Measurements from ENCODE around the gene SPATS2. TPM values are rescaled to one million over a fixed set of nuclear protein-coding genes. Genes with fewer than 3 reads are reported as not detected.

The SPATS2 gene
- total RNA-seq, 1 experiment from 2014 or later: 74.2 TPM

GRCh38 chr12:49417558-49417957 is 50.3 kb downstream of the SPATS2 start:
- no peak overlapping the region for H3K9ac ChIP-seq (ENCODE audit: low read length)
- H3K36me3 ChIP-seq (ENCODE audit: control insufficient read depth in 1 of 2, insufficient read depth in 2 of 2, low read length in 2 of 2): no peaks in the 10 kb centered on the region
- no peak for DNase-seq (ENCODE audit: low read depth, low spot score)
- ChIA-PET POLR2A (no interaction called here), RAD21 (ENCODE audit: low non-redundant PET in 1 of 2, low total read pairs in 2 of 2, uncharacterized antibody in 2 of 2, unreplicated experiment in 2 of 2) (interaction anchor here in 1 of 2 experiments (1.0 kb wide), 1 partner anchor 59 kb away, joined by 3 read pairs; no protein-coding TSS in a partner anchor), CTCF (no interaction called here)
- no peak overlapping the region for H3K4me2 ChIP-seq (ENCODE audit: low read length)
- no peak overlapping the region for H2AFZ ChIP-seq (ENCODE audit: low read depth, low read length, poor library complexity, severe bottlenecking)
- H3K9me3 ChIP-seq (ENCODE audit: control insufficient read depth in 1 of 2, insufficient read depth in 1 of 2, low read depth in 1 of 2, low read length in 2 of 2): no peaks in the 10 kb centered on the region
- TF ChIP-seq MAX (IDR thresholded peaks at IDR 0.05): no peak
- no peaks in the 10 kb centered on the region for H4K20me1 ChIP-seq (ENCODE audit: insufficient read depth)
- no TSS peak for BruUV-seq (replicated peaks)
- peaks cover 79% of the 10 kb centered on the region for H3K79me2 ChIP-seq (ENCODE audit: insufficient read depth, low read length)
- ATAC-seq: no peak
- no peak overlapping the region for H3K27ac ChIP-seq (ENCODE audit: low read depth, low read length)
- H3K9me2 ChIP-seq (ENCODE audit: insufficient read depth): no peaks in the 10 kb centered on the region
- H3K4me1 ChIP-seq (ENCODE audit: control insufficient read depth in 1 of 2, insufficient read depth in 2 of 2, low read length in 2 of 2): peaks cover 34% of the 10 kb centered on the region in 2 experiments
- intact Hi-C loops (cut with micrococcal nuclease): no loop called here
- H3K4me3 ChIP-seq (replicated peaks in 1 of 2; ENCODE audit: low read depth in 1 of 2, low read length in 2 of 2): no peak overlapping the region
- no peaks in the 10 kb centered on the region for H3K27me3 ChIP-seq (ENCODE audit: insufficient read depth, low read length)

GRCh38 chr12:49420556-49420955 is 53.3 kb downstream of the SPATS2 start:
- CTCF ChIA-PET: no interaction called here
- POLR2A ChIA-PET: interaction anchor here (0.7 kb wide), 1 partner anchor 99 kb away, joined by 5 read pairs; no protein-coding TSS in a partner anchor
- no peak overlapping the region for H3K9ac ChIP-seq (ENCODE audit: low read length)
- RAD21 ChIA-PET (ENCODE audit: low non-redundant PET in 1 of 2, low total read pairs in 2 of 2, uncharacterized antibody in 2 of 2, unreplicated experiment in 2 of 2): no interaction called here
- H3K9me2 ChIP-seq (ENCODE audit: insufficient read depth): no peaks in the 10 kb centered on the region
- no peak for ATAC-seq
- H3K27me3 ChIP-seq (ENCODE audit: insufficient read depth, low read length): no peaks in the 10 kb centered on the region
- no peak for TF ChIP-seq YY1 (IDR thresholded peaks at IDR 0.05; ENCODE audit: extremely low read depth, insufficient replicate concordance, low read depth, low read length)
- no peak for TF ChIP-seq SP1 (IDR thresholded peaks at IDR 0.05; ENCODE audit: low read depth)
- TF ChIP-seq ZNF274 (IDR thresholded peaks at IDR 0.05; ENCODE audit: low read depth, low read length): no peak
- TF ChIP-seq SIN3A (IDR thresholded peaks at IDR 0.05; ENCODE audit: low read depth): no peak
- no peak for TF ChIP-seq SRF (IDR thresholded peaks at IDR 0.05; ENCODE audit: low read depth)
- no peak for TF ChIP-seq ZFX (IDR thresholded peaks at IDR 0.05)
- TF ChIP-seq FOSL1 (IDR thresholded peaks at IDR 0.05; ENCODE audit: low read depth): no peak
- TF ChIP-seq CTCF (IDR thresholded peaks at IDR 0.05 in 2 of 3, conservative IDR thresholded peaks at IDR 0.05 in 1 of 3; ENCODE audit: borderline replicate concordance in 1 of 3, insufficient read depth in 1 of 3, low read depth in 2 of 3, low read length in 2 of 3): no peak
- no peak for TF ChIP-seq REST (IDR thresholded peaks at IDR 0.05; ENCODE audit: low read depth)
- TF ChIP-seq ATF3 (IDR thresholded peaks at IDR 0.05): no peak
- no peak for TF ChIP-seq ELF1 (IDR thresholded peaks at IDR 0.05; ENCODE audit: borderline replicate concordance, low read depth)
- DNase-seq (ENCODE audit: low read depth, low spot score): no peak
- H4K20me1 ChIP-seq (ENCODE audit: insufficient read depth): no peaks in the 10 kb centered on the region
- intact Hi-C loops (cut with micrococcal nuclease): no loop called here
- peaks cover 86% of the 10 kb centered on the region for H3K79me2 ChIP-seq (ENCODE audit: insufficient read depth, low read length)
- H3K4me2 ChIP-seq (ENCODE audit: low read length): no peak overlapping the region
- peaks cover 0 to 5% of the 10 kb centered on the region in 2 experiments; a peak in 1 of 4 replicates for H3K36me3 ChIP-seq (ENCODE audit: control insufficient read depth in 1 of 2, insufficient read depth in 2 of 2, low read length in 2 of 2)
- H3K4me3 ChIP-seq (replicated peaks in 1 of 2; ENCODE audit: low read depth in 1 of 2, low read length in 2 of 2): no peak overlapping the region
- peaks cover 6 to 11% of the 10 kb centered on the region in 2 experiments for H3K4me1 ChIP-seq (ENCODE audit: control insufficient read depth in 1 of 2, insufficient read depth in 2 of 2, low read length in 2 of 2)
- H2AFZ ChIP-seq (ENCODE audit: low read depth, low read length, poor library complexity, severe bottlenecking): no peak overlapping the region
- no peaks in the 10 kb centered on the region for H3K9me3 ChIP-seq (ENCODE audit: control insufficient read depth in 1 of 2, insufficient read depth in 1 of 2, low read depth in 1 of 2, low read length in 2 of 2)
- no TSS peak for BruUV-seq (replicated peaks)
- no peak overlapping the region for H3K27ac ChIP-seq (ENCODE audit: low read depth, low read length)
